Measurements from ENCODE around the gene KCNIP3. TPM values are rescaled to one million over a fixed set of nuclear protein-coding genes. Genes with fewer than 3 reads are reported as not detected.
"Not testable (repeated sequence)": the region's sequence is repeated elsewhere in the genome, so short reads cannot be mapped to it uniquely, and the experiment has no call there.

Gene KCNIP3
- total RNA-seq, 1 donor from 2014 or later, result 9.2 TPM

- no peak overlapping the region for H3K27ac Mint-ChIP-seq
- no peaks in the 10 kb centered on the region for H3K36me3 Mint-ChIP-seq
- DNase-seq (ENCODE audit: low spot score in 2 of 2, unreplicated experiment in 2 of 2), result peak in 1 of 2 experiments; percentile 29
These were observed 28.0 kb upstream of the KCNIP3 start for GRCh38 chr2:95269036-95269680.

GRCh38 chr2:95269745-95270144 lies 27.4 kb upstream of the KCNIP3 start:
- H3K9me3 Mint-ChIP-seq, H3K27ac Mint-ChIP-seq: not testable (repeated sequence)

More at GRCh38 chr2:95269036-95269680, 28.0 kb upstream of the KCNIP3 start:
- no peak for TF ChIP-seq CTCF (IDR thresholded peaks at IDR 0.05; ENCODE audit: unreplicated experiment)
- Mint-ChIP-seq H3K9me3 (no peaks in the 10 kb centered on the region), H3K27me3 (ENCODE audit: low read depth) (no peaks in the 10 kb centered on the region), H3K4me3 (no peak overlapping the region), H3K4me1 (no peaks in the 10 kb centered on the region)

GRCh38 chr2:95270541-95271081 lies 26.5 kb upstream of the KCNIP3 start:
- H3K27ac Mint-ChIP-seq, result no peak overlapping the region
- peak in 1 of 2 experiments; percentile 29 for DNase-seq (ENCODE audit: low spot score in 2 of 2, unreplicated experiment in 2 of 2)
- H3K36me3 Mint-ChIP-seq, result no peaks in the 10 kb centered on the region
- no peaks in the 10 kb centered on the region for H3K9me3 Mint-ChIP-seq
- no peak overlapping the region for H3K4me3 Mint-ChIP-seq
- no peaks in the 10 kb centered on the region for H3K27me3 Mint-ChIP-seq (ENCODE audit: low read depth)
- TF ChIP-seq CTCF (IDR thresholded peaks at IDR 0.05; ENCODE audit: unreplicated experiment), result no peak
- H3K4me1 Mint-ChIP-seq, result peaks cover 10% of the 10 kb centered on the region

More at GRCh38 chr2:95269745-95270144, 27.4 kb upstream of the KCNIP3 start:
- not testable (repeated sequence) for H3K4me1 Mint-ChIP-seq; DNase-seq (ENCODE audit: low spot score in 2 of 2, unreplicated experiment in 2 of 2); H3K27me3 Mint-ChIP-seq (ENCODE audit: low read depth); H3K4me3 Mint-ChIP-seq; H3K36me3 Mint-ChIP-seq

GRCh38 chr2:95271381-95271971 lies 25.7 kb upstream of the KCNIP3 start:
- H3K27me3 Mint-ChIP-seq (ENCODE audit: low read depth), result no peaks in the 10 kb centered on the region
- no peak overlapping the region for H3K27ac Mint-ChIP-seq
- no peak for DNase-seq (ENCODE audit: low spot score in 2 of 2, unreplicated experiment in 2 of 2)
- no peak for TF ChIP-seq CTCF (IDR thresholded peaks at IDR 0.05; ENCODE audit: unreplicated experiment)
- H3K4me1 Mint-ChIP-seq, result peaks cover 13% of the 10 kb centered on the region
- H3K9me3 Mint-ChIP-seq, result no peaks in the 10 kb centered on the region
- H3K36me3 Mint-ChIP-seq, result no peaks in the 10 kb centered on the region
- H3K4me3 Mint-ChIP-seq, result no peak overlapping the region

- H3K27me3 Mint-ChIP-seq (ENCODE audit: low read depth), result no peaks in the 10 kb centered on the region
These were observed 24.8 kb upstream of the KCNIP3 start for GRCh38 chr2:95272299-95272751.

More at GRCh38 chr2:95272299-95272751, 24.8 kb upstream of the KCNIP3 start:
- peak in 1 of 2 experiments; percentile 30 for DNase-seq (ENCODE audit: low spot score in 2 of 2, unreplicated experiment in 2 of 2)
- Mint-ChIP-seq H3K36me3 (no peaks in the 10 kb centered on the region), H3K27ac (no peak overlapping the region), H3K4me3 (no peak overlapping the region), H3K9me3 (no peaks in the 10 kb centered on the region), H3K4me1 (peaks cover 13% of the 10 kb centered on the region)
- no peak for TF ChIP-seq CTCF (IDR thresholded peaks at IDR 0.05; ENCODE audit: unreplicated experiment)
